Activated B cell treated with CpG ODN at 0.5 μM for 24 hours (primary cell): Measurements from ENCODE around the gene TLR2. TPM values are rescaled to one million over a fixed set of nuclear protein-coding genes. Genes with fewer than 3 reads are reported as not detected.

Source experiments
- ATAC-seq: fragments of 200-7000 bp; cut with Tn5 transposase; one replicate; pipeline ENCODE4 v1.10.0; 2021; ENCODE audit warnings: low read depth, mild to moderate bottlenecking, moderate library complexity
- CTCF ChIA-PET: fragments of 350-600 bp; sonication (Branson Sonifier 250); formaldehyde crosslinking; loops from one replicate; lab custom pipeline; 2021; ENCODE audit warnings: antibody characterized with exemption; lab: Charles Lee
- POLR2A ChIA-PET: fragments of 350-600 bp; sonication (Branson Sonifier 250); formaldehyde crosslinking; loops from one replicate; lab custom pipeline; 2021; ENCODE audit warnings: antibody characterized with exemption; lab: Charles Lee
- DNase-seq: peaks from one replicate; pipeline ENCODE4 v3.0.0; 2022
- H3K27ac Mint-ChIP-seq: one replicate; pipeline ENCODE4 v1.8.0; 2020; ENCODE audit warnings: mixed read lengths
- H3K27me3 Mint-ChIP-seq: one replicate; pipeline ENCODE4 v1.8.0; 2021; ENCODE audit warnings: mixed read lengths
- H3K36me3 Mint-ChIP-seq: one replicate; pipeline ENCODE4 v1.8.0; 2021; ENCODE audit warnings: low read depth, mixed read lengths
- H3K4me1 Mint-ChIP-seq: one replicate; pipeline ENCODE4 v1.8.0; 2021; ENCODE audit warnings: mixed read lengths
- H3K4me3 Mint-ChIP-seq: one replicate; pipeline ENCODE4 v1.8.0; 2020; ENCODE audit warnings: mild to moderate bottlenecking, mixed read lengths
- H3K9me3 Mint-ChIP-seq: one replicate; pipeline ENCODE4 v1.8.0; 2020; ENCODE audit warnings: mixed read lengths
- intact Hi-C: fragments of 100-400 bp; cut with micrococcal nuclease; formaldehyde crosslinking; loops from one replicate; pipeline ENCODE4 v1.15.1; 2024
- total RNA-seq: library from RNA; stranded (reverse); gene quantifications from 2 replicates; pipeline ENCODE4 v1.2.3, GENCODE V29; 2022
- TF ChIP-seq, protein P1 (sequence below): fragments of 200-600 bp; IDR thresholded peaks from one replicate; pipeline ENCODE4 v1.8.0; 2022; ENCODE audit warnings: antibody characterized with exemption, mild to moderate bottlenecking

TLR2 gene
- total RNA-seq, 1 donor from 2014 or later: 4.3 TPM

DNA sequence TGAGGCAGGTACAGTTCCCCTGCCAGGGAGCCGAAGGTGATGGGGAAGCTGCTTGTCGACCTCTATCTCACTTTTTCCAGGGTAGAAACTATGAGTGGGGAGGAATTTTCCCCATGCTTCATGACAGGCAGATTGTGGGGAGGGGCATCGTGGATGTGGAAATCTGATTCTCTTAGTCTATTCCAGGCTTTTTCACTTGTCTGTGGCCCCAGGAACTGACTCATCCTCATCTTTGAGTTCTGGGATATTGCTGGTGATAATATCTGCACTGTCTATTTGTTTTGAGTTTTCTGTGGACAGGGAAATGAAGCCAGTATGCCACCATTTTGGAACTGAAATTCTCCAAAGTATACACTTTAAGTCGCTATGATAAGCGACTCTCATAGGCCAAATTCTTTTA is 7.6 kb upstream of the TLR2 start:
- H3K27me3 Mint-ChIP-seq: peaks cover 18% of the 10 kb centered on the region
- CTCF ChIA-PET: no interaction called here
- H3K4me3 Mint-ChIP-seq: no peak overlapping the region
- POLR2A ChIA-PET: no interaction called here
- ATAC-seq (no peak), DNase-seq (no peak)
- no peak overlapping the region for H3K27ac Mint-ChIP-seq
- TF ChIP-seq, protein P1, sequence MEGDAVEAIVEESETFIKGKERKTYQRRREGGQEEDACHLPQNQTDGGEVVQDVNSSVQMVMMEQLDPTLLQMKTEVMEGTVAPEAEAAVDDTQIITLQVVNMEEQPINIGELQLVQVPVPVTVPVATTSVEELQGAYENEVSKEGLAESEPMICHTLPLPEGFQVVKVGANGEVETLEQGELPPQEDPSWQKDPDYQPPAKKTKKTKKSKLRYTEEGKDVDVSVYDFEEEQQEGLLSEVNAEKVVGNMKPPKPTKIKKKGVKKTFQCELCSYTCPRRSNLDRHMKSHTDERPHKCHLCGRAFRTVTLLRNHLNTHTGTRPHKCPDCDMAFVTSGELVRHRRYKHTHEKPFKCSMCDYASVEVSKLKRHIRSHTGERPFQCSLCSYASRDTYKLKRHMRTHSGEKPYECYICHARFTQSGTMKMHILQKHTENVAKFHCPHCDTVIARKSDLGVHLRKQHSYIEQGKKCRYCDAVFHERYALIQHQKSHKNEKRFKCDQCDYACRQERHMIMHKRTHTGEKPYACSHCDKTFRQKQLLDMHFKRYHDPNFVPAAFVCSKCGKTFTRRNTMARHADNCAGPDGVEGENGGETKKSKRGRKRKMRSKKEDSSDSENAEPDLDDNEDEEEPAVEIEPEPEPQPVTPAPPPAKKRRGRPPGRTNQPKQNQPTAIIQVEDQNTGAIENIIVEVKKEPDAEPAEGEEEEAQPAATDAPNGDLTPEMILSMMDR: no peak
- H3K9me3 Mint-ChIP-seq: peaks cover 29% of the 10 kb centered on the region
- no peaks in the 10 kb centered on the region for H3K4me1 Mint-ChIP-seq
- peaks cover 2% of the 10 kb centered on the region for H3K36me3 Mint-ChIP-seq
- intact Hi-C loops: no loop called here

DNA sequence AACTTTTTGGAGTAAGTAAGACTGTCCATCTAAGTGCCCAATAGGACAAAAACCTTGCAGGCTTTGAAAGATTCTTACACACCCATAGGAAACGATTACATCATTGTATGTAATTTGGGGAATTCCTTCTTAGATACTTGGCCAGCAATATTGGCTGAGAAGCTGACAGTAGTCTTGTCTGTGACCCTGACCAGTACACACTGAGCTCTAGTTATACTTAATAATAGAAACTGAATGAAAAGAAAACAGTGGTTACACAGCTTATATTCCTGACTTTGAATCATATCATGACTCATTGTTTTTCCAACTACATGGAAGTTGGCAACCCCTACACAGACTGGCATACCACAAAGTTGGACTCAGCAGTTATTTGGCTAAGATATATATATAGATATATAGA is 7.1 kb upstream of the TLR2 start:
- Mint-ChIP-seq H3K36me3 (peaks cover 2% of the 10 kb centered on the region), H3K27me3 (peaks cover 15% of the 10 kb centered on the region), H3K9me3 (peaks cover 29% of the 10 kb centered on the region), H3K4me3 (no peak overlapping the region), H3K4me1 (no peaks in the 10 kb centered on the region), H3K27ac (no peak overlapping the region)
- intact Hi-C loops: no loop called here
- ATAC-seq: no peak
- no peak for DNase-seq
- ChIA-PET CTCF (no interaction called here), POLR2A (no interaction called here)
- TF ChIP-seq, protein P1: no peak

DNA sequence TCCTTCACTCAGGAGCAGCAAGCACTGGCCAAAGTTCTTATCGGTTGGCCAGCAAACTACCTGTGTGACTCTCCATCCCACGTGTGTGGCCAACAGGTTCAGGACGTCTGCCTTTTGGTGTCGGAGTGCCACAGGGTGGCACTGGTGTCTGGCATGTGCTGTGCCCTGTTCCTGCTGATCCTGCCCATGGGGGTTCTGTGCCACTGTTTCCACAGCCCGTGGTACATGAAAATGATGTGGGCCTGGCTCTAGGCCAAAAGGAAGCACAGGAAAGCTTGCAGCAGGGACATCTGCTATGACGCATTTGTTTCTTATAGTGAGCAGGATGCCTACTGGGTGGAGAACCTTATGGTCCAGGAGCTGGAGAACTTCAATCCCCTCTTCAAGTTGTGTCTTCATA is 4.6 kb upstream of the TLR2 start:
- no peak for ATAC-seq
- no peak overlapping the region for H3K27ac Mint-ChIP-seq
- intact Hi-C loops: no loop called here
- CTCF ChIA-PET: no interaction called here
- POLR2A ChIA-PET: no interaction called here
- H3K36me3 Mint-ChIP-seq: peaks cover 2% of the 10 kb centered on the region
- TF ChIP-seq, protein P1: no peak
- no peak for DNase-seq
- H3K4me1 Mint-ChIP-seq: peaks cover 4% of the 10 kb centered on the region
- H3K27me3 Mint-ChIP-seq: peaks cover 14% of the 10 kb centered on the region
- peaks cover 20% of the 10 kb centered on the region for H3K9me3 Mint-ChIP-seq
- no peak overlapping the region for H3K4me3 Mint-ChIP-seq

DNA sequence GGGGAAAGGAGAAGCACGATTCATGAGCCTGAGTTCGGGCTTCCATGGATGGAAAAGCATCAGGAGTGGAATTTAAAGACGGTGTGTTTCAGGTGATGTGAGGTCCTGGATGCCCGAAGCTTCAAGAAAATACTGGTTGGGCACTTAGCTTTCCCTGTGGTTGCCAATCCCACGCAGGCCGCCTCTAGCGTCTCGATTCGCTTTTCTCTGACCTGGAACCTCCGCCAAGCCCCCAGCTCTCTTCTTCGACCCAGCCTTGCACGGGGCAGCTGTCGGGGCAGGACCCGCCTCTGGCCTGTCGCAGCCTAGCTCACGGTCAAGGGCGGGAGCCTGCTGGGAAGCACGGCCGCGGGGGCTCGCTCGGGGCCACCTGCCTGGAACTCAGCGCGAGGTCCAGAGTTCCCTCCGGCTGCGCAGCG is 308 bp upstream of the TLR2 start:
- H3K4me1 Mint-ChIP-seq: peaks cover 12% of the 10 kb centered on the region
- TF ChIP-seq, protein P1: no peak
- peaks cover 8% of the 10 kb centered on the region for H3K27me3 Mint-ChIP-seq
- ChIA-PET CTCF (interaction anchor here (1.0 kb wide), 1 partner anchor 40 kb away, joined by 3 read pairs; no protein-coding TSS in a partner anchor), POLR2A (interaction anchor here (0.6 kb wide), 1 partner anchor 50 kb away, joined by 3 read pairs; no protein-coding TSS in a partner anchor)
- H3K4me3 Mint-ChIP-seq: peak overlapping the region; percentile 82
- intact Hi-C loops: loop anchor here (1.0 to 10.0 kb wide), 2 partner anchors 45 to 1149 kb away; partner anchors contain the start of gene FBXW7
- ATAC-seq: no peak
- H3K27ac Mint-ChIP-seq: peak overlapping the region; percentile 9
- H3K36me3 Mint-ChIP-seq: peaks cover 13% of the 10 kb centered on the region
- DNase-seq: no peak
- H3K9me3 Mint-ChIP-seq: peaks cover 9% of the 10 kb centered on the region

DNA sequence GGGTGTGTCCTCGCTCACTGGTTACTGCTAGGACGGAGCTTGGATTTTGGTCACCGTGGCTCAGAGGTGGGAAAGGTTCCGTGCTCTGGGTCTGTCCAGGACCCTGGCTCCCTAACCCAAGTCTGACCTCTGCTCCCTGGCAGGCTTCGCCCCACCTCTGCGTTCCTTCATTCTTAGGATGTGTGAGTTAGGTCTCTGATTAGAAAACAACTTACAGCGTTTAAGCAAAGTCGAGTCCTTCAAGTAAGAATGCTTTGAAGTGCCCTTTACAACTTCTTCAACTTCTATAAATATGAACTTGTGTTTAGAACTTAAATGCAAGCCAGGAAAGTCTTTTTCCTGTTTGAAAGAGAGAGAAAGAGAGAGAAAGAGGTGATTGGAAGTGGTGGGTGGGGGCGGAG is 891 bp downstream of the TLR2 start:
- CTCF ChIA-PET: no interaction called here
- no peak for ATAC-seq
- H3K9me3 Mint-ChIP-seq: peaks cover 21% of the 10 kb centered on the region
- peaks cover 5% of the 10 kb centered on the region for H3K27me3 Mint-ChIP-seq
- no peak overlapping the region for H3K27ac Mint-ChIP-seq
- H3K4me3 Mint-ChIP-seq: peak overlapping the region; percentile 82
- intact Hi-C loops: loop anchor here (1.0 to 10.0 kb wide), 2 partner anchors 43 to 1150 kb away; partner anchors contain the start of gene FBXW7
- DNase-seq: no peak
- H3K36me3 Mint-ChIP-seq: peaks cover 25% of the 10 kb centered on the region
- TF ChIP-seq, protein P1: no peak
- H3K4me1 Mint-ChIP-seq: peaks cover 12% of the 10 kb centered on the region
- POLR2A ChIA-PET: no interaction called here
